Putamen (tissue), 1 donor: ENCODE results near the gene CCDC74A.
A peak's percentile ranks its signal among the peaks of the same experiment; 100 is the strongest.
"Not testable (repeated sequence)": the region's sequence is repeated elsewhere in the genome, so short reads cannot be mapped to it uniquely, and the experiment has no call there.

Experiments used
- DNase-seq: peaks from one replicate; pipeline ENCODE4 v3.0.0-alpha.2; 2016; ENCODE audit warnings: low spot score

The CCDC74A gene

DNA sequence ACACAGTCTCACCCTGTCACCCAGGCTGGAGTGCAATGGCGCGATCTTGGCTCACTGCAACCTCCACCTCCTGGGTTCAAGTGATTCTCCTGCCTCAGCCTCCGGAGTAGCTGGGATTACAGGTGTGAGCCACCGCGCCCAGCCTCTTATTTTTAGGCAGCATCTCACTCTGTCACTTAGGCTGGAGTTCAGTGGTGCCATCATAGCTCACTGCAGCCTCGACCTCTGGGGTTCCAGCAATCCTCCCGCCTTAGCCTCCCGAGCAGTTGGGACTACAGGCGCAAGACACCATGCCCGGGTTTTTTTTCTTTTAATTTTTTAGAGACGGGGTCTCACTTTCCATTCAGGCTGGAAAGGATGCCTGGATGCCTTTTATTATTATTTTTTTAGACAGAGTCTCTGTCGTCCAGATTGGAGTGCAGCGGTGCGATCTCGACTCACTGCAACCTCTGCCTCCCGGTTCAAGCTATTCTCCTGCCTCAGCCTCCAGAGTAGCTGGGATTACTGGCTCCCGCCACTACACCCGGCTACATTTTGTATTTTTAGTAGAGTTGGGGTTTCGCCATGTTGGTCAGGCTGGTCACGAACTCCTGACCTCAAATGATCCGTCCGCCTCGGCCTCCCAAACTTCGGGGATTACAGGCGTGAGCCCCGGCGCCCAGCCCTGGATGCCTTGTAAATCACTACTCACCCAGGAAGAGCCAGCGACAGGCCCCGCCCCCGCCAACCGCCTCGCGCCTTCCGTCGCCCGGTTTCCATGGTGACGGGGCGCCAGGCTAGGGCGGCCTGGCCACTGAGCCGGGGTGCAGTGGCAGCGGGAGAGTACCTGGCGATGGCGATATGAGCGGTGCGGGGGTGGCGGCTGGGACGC lies at the start of gene CCDC74A:
TSS of gene CCDC74A (plus strand) at position 758 of the 871 bp plus-strand sequence. CDS start at position 841, 83 bp downstream.
- DNase-seq, result peak; percentile 23

- not testable (repeated sequence) for DNase-seq
Observed at GRCh38 chr2:131478074-131478849, 49.4 kb upstream of the CCDC74A start.

GRCh38 chr2:131478850-131479461 lies 48.7 kb upstream of the CCDC74A start:
- not testable (repeated sequence) for DNase-seq

DNA sequence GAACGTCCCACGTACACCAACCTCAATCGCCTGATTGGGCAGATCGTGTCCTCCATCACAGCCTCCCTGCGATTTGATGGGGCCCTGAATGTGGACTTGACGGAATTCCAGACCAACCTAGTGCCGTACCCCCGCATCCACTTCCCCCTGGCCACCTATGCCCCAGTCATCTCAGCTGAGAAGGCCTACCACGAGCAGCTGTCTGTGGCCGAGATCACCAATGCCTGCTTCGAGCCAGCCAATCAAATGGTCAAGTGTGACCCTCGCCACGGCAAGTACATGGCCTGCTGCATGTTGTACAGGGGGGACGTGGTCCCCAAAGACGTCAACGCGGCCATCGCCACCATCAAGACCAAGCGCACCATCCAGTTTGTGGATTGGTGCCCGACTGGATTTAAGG lies 47.3 kb upstream of the CCDC74A start:
- not testable (repeated sequence) for DNase-seq

- not testable (repeated sequence) for DNase-seq
Observed at GRCh38 chr2:131482506-131483155, 45.1 kb upstream of the CCDC74A start.

- not testable (repeated sequence) for DNase-seq
Observed at GRCh38 chr2:131483981-131484820, 43.5 kb upstream of the CCDC74A start.

GRCh38 chr2:131484906-131485460 lies 42.7 kb upstream of the CCDC74A start:
- DNase-seq, result not testable (repeated sequence)

DNA sequence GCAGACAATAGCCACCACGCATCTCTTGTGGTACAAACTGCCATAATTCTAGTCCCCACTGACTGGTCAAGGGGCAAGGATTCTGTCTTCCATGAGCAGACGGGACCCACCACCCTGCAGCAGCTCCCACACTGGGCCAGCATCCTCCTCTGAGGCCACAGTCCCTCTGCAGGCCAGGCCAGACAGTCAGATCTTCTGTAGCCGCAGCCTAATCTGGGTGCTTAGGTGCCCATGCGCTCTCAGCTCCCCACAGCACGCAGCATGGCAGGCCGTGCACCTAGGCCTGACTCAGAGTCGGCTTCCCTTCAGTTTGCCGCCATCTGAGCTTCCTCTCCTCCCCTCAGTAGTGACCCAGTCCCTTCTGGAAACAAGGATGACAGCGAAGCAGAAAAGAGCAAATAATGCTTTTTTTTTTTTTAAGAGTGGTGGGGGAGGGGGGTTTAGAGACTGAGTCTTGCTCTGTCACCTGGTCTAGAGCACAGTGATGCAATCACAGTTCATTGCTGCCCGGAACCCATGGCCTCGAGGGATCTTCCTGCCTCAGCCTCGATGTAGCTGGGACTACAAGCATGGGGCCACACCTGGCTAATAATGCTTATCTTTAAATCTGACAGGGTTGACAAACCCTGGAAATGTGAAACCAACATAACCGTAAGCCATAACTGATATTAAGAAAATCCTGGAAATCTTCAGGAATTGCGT lies 41.3 kb upstream of the CCDC74A start:
- DNase-seq, result not testable (repeated sequence)

DNA sequence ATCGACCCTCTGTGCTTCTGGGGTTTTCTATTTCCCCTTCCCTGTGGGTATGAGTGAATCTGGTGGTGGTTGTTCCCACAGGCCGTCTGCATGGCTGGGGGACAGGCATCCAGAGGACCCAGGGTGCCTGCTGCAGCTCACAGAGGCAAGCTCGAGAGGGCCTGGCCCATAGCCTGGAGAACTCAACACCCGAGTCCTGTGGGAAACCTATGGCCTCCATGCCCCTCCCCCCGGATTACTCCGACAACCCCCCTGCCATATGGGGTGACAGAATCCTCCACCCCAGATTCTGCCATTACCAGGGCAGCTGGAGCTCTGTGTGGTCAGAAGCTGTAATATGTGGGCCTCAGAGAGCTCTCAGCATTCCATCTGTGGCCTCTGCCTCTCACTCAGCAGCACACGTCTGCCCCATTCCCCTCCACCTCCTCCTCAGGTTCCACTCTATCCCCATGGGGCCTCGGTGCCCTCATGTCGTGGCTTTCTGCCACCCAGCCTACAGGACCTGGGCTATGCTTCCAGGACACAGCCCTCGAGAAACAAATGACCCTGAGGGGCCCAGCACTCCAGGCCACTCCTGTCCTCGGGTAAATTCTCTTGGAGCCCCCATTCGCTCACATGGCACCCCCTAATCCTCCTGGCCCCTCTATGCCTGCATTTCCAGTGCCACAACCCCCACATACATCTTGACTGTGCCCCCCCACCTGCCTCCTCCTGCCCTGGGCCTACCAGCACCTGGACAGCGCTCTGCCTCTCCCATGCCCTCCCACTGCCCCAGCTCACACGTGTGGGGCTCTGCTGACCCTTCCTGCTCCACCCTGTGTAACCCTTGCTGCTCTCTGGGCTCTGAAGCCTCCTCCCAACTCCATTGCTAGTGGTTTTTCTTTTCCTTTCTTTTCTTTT lies 39.1 kb upstream of the CCDC74A start:
- no peak for DNase-seq

- DNase-seq, result not testable (repeated sequence)
Observed at GRCh38 chr2:131490616-131491468, 36.8 kb upstream of the CCDC74A start.

DNA sequence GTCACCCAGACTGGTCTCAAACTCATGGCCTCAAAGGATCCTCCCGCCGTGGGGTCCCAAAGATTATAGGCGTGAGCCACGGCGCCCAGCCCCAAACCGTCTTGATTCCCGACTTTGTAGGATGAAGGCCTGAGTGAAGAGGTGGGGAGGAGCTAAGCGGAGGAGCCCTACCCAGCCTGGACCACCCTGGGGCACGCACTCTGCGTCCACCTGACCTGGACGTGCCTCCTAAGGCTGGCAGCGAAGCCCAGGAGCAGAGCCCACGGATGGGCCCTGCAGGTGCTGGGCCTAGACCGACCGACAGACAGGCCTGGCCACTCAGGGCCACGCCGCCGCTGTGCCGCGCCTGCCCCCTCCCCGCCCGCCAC lies 36.2 kb upstream of the CCDC74A start:
- not testable (repeated sequence) for DNase-seq

GRCh38 chr2:131492015-131492417 lies 35.7 kb upstream of the CCDC74A start, which contains the start of gene MZT2A:
MZT2A (minus strand) TSS chr2:131492397; CDS start chr2:131492376, 21 bp downstream.
- peak; percentile 17 for DNase-seq

DNA sequence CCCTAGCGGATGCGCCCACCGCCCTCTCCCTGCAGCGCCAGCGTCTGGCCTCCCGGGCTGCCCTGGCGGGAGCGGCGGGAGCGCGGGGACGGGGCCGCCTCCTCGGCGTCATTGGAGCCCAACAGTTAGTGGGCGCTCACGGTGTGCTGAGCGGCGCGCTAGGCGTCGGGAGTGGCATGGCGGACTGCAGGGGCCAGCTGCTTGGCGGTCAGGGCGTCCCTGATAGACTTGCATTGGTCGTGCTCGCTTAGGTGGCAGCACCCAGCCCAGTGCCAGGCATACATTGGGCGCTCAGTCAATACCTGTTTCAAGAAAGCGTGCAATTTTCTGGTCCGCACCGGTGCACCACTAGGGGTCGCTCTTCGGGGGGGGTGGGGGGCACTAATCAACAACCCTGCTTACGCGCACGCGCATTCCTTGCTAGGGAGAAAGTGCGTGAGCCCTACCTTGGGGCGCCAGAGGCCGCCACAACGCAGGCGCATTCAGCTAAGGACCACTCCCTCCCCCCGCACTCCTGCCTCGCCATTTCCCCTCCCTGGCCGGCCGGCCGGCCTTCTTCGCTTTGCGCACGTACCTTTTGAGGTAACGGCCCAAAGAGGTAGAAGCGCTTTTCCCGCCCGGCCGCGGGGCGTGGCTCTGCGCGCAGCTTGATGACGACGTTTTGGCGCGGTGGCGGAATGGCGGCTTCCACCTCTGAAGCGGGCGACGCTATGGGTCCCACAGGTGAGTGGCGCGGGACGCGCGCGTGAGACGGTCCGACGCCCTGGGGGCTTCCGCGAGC lies 35.1 kb upstream of the CCDC74A start:
- DNase-seq, result peak; percentile 90

- DNase-seq, result peak; percentile 29
Observed at GRCh38 chr2:131493199-131493968, 34.3 kb upstream of the CCDC74A start.

DNA sequence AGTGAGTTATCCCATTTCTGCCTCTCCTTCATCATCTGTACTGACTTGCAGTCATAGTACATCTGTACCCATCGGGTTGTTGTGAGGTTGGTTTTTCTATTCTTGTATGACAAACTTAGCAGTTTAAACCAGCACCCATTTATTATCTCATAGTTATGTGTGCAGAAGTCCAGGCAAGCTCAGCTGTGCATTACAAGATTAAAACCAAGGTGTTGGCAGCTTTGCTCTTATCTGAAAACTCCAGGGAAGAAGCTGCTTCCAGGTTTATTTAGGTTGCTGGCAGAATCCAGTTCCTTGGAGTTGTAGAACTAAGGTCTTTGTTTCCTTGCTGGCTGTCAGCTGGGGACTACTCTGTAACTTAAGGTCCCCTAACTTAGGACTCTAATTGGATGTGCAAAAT lies 32.2 kb upstream of the CCDC74A start:
- DNase-seq, result not testable (repeated sequence)

DNA sequence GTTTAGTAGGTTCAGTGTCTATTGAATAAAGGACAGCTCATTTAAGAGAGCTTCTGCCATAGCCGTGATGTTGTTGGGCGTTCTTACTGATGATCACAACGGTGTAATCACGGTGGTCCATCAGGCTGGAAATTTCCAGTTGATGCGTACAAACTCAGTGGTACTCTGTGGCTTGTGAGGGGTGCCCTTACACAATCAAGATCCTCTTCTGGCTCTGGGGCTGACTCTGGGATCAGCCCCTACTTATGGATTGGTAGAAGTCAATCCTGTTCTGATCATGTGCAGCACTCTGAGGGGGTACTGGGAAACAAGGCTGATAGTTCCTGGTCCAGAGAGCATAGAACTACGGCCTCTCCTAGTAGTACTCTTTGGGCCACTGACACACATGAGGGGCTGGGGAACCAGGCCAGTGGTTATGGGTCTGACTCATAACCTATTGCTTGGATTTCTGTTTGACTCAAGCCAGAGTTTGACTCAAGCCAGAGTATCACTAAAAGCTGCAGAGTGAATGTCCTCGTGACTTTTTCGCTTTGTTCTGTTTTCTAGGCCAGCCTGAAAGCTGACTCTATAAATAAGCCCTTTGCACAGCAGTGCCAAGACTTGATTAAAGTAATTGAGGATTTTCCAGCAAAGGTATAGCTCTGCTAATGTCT lies 29.2 kb upstream of the CCDC74A start:
- DNase-seq, result not testable (repeated sequence)
